SK-N-SH treated with all-trans-retinoic acid at 6 μM for 48 hours (cell line): ENCODE results near the gene CLPSL1.

Experiments
- BACH2 ChIP-seq: fragments of 250-450 bp; sonication (Bioruptor Pico); IDR thresholded peaks from 2 replicates; pipeline ENCODE4 v1.9.0; 2021; ENCODE audit warnings: mild to moderate bottlenecking, borderline replicate concordance
- CREB5 ChIP-seq: fragments of 250-450 bp; sonication (Bioruptor Pico); IDR thresholded peaks from 2 replicates; pipeline ENCODE4 v1.5.1; 2020; ENCODE audit warnings: low read depth, mild to moderate bottlenecking, moderate library complexity
- GLIS3 ChIP-seq: fragments of 250-450 bp; sonication (Bioruptor Pico); IDR thresholded peaks from 2 replicates; pipeline ENCODE4 v1.5.0; 2020; ENCODE audit warnings: mild to moderate bottlenecking, moderate library complexity
- PATZ1 ChIP-seq: fragments of 250-450 bp; sonication (Bioruptor Pico); IDR thresholded peaks from 2 replicates; pipeline ENCODE4 v1.8.0; 2020; ENCODE audit warnings: mild to moderate bottlenecking, moderate library complexity, borderline replicate concordance
- PPARA ChIP-seq: fragments of 250-450 bp; sonication (Bioruptor Pico); IDR thresholded peaks from 2 replicates; pipeline ENCODE4 v1.5.0; 2020; ENCODE audit warnings: mild to moderate bottlenecking, borderline replicate concordance
- RARB ChIP-seq: fragments of 250-450 bp; sonication (Bioruptor Pico); IDR thresholded peaks from 2 replicates; pipeline ENCODE4 v1.8.0; 2021; ENCODE audit warnings: mild to moderate bottlenecking, moderate library complexity
- TOX ChIP-seq: fragments of 250-450 bp; sonication (Bioruptor Pico); IDR thresholded peaks from 2 replicates; pipeline ENCODE4 v1.8.0; 2021; ENCODE audit warnings: mild to moderate bottlenecking, moderate library complexity, borderline replicate concordance
- ZC3H10 ChIP-seq: fragments of 250-450 bp; sonication (Bioruptor Pico); IDR thresholded peaks from 2 replicates; pipeline ENCODE4 v1.5.1; 2021; ENCODE audit warnings: mild to moderate bottlenecking, moderate library complexity
- ZFP3 ChIP-seq: fragments of 250-450 bp; sonication (Bioruptor Pico); IDR thresholded peaks from 2 replicates; pipeline ENCODE4 v1.5.0; 2020; ENCODE audit warnings: mild to moderate bottlenecking, moderate library complexity
- ZNF8 ChIP-seq: fragments of 450-650 bp; formaldehyde crosslinking; IDR thresholded peaks from 2 replicates; pipeline ENCODE4 v1.5.0; 2020; ENCODE audit warnings: mild to moderate bottlenecking, moderate library complexity

GRCh38 chr6:35817515-35817914 is 36.7 kb downstream of the CLPSL1 start:
- TF ChIP-seq PATZ1 (no peak), ZC3H10 (no peak), RARB (CRISPR knock-in tag) (no peak), ZNF8 (CRISPR knock-in tag) (no peak), TOX (CRISPR knock-in tag) (no peak), BACH2 (CRISPR knock-in tag) (no peak), PPARA (no peak), CREB5 (CRISPR knock-in tag) (no peak), GLIS3 (CRISPR knock-in tag) (no peak), ZFP3 (CRISPR knock-in tag) (no peak)
